OCI-LY7 (cell line): ENCODE data around the gene CEND1. TPM values are rescaled to one million over a fixed set of nuclear protein-coding genes. Genes with fewer than 3 reads are reported as not detected.

ENCODE experiments used
- BruUV-seq: library from RNA; stranded (reverse); fragments of 400-500 nt; replicated peaks from 2 replicates; lab custom pipeline; 2021; lab: Mats Ljungman, UMichigan
- CTCF ChIA-PET: fragments of 300-600 bp; sonication (Branson Sonifier 250); formaldehyde crosslinking; loops from one replicate; lab custom pipeline; 2022; ENCODE audit warnings: antibody characterized with exemption; ENCODE audit not compliant: unreplicated experiment; lab: Charles Lee
- POLR2A ChIA-PET: fragments of 300-600 bp; sonication (Branson Sonifier 250); formaldehyde crosslinking; loops from one replicate; lab custom pipeline; 2022; ENCODE audit warnings: antibody characterized with exemption; lab: Charles Lee
- DNase-seq: peaks from one replicate; pipeline ENCODE4 v3.0.0-alpha.2; 2015; ENCODE audit warnings: low spot score
- H2AFZ ChIP-seq: fragments of 200-600 bp; sonication (generic), shearing (Covaris generic); 2 replicates; pipeline ENCODE4 v1.6.1; 2014; ENCODE audit warnings: mild to moderate bottlenecking, antibody characterized with exemption, low read length, moderate library complexity
- H3K27ac ChIP-seq: fragments of 200-600 bp; sonication (generic); 2 replicates; pipeline ENCODE4 v1.5.1; 2014; ENCODE audit warnings: mixed run types, low read depth, mild to moderate bottlenecking, moderate library complexity, low read length, inconsistent platforms; ENCODE audit not compliant: poor library complexity, severe bottlenecking
- H3K36me3 ChIP-seq: fragments of 200-600 bp; sonication (generic); 2 replicates; pipeline ENCODE4 v1.6.1; 2014; ENCODE audit warnings: mild to moderate bottlenecking, antibody characterized with exemption, low read length, moderate library complexity, mixed read lengths; ENCODE audit not compliant: insufficient read depth
- H3K4me1 ChIP-seq: fragments of 200-600 bp; sonication (generic); 2 replicates; pipeline ENCODE4 v1.5.1; 2014; ENCODE audit warnings: mild to moderate bottlenecking, low read length; ENCODE audit not compliant: insufficient read depth, poor library complexity, severe bottlenecking
- H3K4me2 ChIP-seq: fragments of 200-600 bp; sonication (generic); 2 replicates; pipeline ENCODE4 v1.6.1; 2014; ENCODE audit warnings: mild to moderate bottlenecking, low read length
- H3K4me3 ChIP-seq: fragments of 200-600 bp; sonication (generic); 2 replicates; pipeline ENCODE4 v1.5.1; 2014; ENCODE audit warnings: mild to moderate bottlenecking, low read depth, low read length; ENCODE audit not compliant: poor library complexity, severe bottlenecking
- H3K79me2 ChIP-seq: fragments of 200-600 bp; sonication (generic); 2 replicates; pipeline ENCODE4 v1.6.1; 2016; ENCODE audit warnings: low read depth, mild to moderate bottlenecking, low read length, moderate library complexity, mixed read lengths; ENCODE audit not compliant: insufficient read depth
- H3K9me2 ChIP-seq: fragments of 200-600 bp; sonication (generic); 2 replicates; pipeline ENCODE4 v1.6.1; 2016; ENCODE audit warnings: mild to moderate bottlenecking, low read length, mixed read lengths; ENCODE audit not compliant: insufficient read depth
- H3K9me3 ChIP-seq: fragments of 200-600 bp; sonication (generic); 2 replicates; pipeline ENCODE4 v1.6.1; 2014; ENCODE audit warnings: mild to moderate bottlenecking, mixed run types, low read length, mixed read lengths
- H4K20me1 ChIP-seq: fragments of 200-600 bp; sonication (generic); 2 replicates; pipeline ENCODE4 v1.6.1; 2014; ENCODE audit warnings: mild to moderate bottlenecking, antibody characterized with exemption, low read length, moderate library complexity, mixed read lengths; ENCODE audit not compliant: insufficient read depth
- EZH2phosphoT487 ChIP-seq: fragments of 200-600 bp; sonication (generic); IDR thresholded peaks from 2 replicates; pipeline ENCODE4 v1.6.1; 2018; ENCODE audit warnings: low read depth, borderline replicate concordance, mild to moderate bottlenecking, mixed run types, antibody characterized with exemption, low read length, moderate library complexity, mixed read lengths
- intact Hi-C: fragments of 100-400 bp; cut with micrococcal nuclease; formaldehyde crosslinking; loops from one replicate; pipeline ENCODE4 v1.10.0; 2022; ENCODE audit not compliant: unreplicated experiment
- total RNA-seq, 2 experiments: library from RNA; depleted of rRNA in 1 of 2; stranded (reverse); fragments of >200 nt in 1 of 2; shearing (Covaris generic) in 1 of 2; gene quantifications; 2 replicates each; pipeline ENCODE4 v1.2.3, GENCODE V29; 2014 to 2022
- TF ChIP-seq, protein P1 (sequence below): fragments of 200-600 bp; sonication (generic); conservative IDR thresholded peaks from 2 replicates; pipeline ENCODE4 v1.5.1; 2014; ENCODE audit warnings: mild to moderate bottlenecking, antibody characterized with exemption, low read length, moderate library complexity, mixed read lengths

CEND1 gene
- total RNA-seq, 2 experiments from 2014 or later = 17.5 to 32.5 TPM

DNA sequence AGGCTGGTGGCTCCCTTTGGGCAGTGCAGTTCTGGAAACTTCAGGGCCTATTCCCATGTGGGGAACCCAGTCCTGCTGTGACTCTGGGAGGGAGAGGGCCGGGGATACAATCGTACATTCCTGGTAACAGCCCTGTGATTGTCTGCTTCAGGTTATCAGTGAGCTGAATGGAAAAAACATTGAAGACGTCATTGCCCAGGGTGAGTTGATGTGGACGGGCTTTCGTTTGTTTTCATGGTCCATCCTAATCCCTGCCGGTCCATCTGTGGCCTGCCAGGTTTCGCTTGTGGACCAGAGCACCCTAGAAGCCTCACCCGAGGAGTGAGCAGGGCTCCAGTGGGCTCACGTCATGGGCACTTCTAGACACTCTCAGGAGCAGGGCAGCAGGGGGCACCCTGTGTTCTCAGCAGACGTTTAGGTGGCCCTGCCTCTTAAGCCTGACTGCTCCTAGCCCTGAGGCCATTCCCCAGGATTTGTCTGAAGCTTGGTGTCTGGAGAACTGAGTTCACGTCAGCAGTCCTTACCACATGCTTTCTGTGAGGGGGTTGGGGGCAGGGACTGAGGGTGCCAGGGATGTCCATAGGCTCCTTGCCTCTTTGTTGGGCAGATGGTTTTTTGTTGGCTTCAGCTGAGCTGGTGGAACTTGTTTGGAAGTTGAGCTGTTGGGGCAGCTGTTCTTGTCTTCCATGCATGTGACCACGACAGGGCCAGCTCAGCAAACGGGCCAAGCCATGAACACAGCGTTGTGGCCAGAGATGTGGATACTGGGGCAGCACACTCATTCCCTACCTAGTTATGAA lies 21.8 kb upstream of the CEND1 start:
- Histone ChIP-seq H3K79me2 (peaks cover 43% of the 10 kb centered on the region), H3K4me3 (peak overlapping the region; percentile 100), H3K36me3 (peaks cover 62% of the 10 kb centered on the region), H3K9me3 (no peaks in the 10 kb centered on the region), H2AFZ (no peak overlapping the region), H3K9me2 (no peaks in the 10 kb centered on the region), H4K20me1 (peaks cover 17% of the 10 kb centered on the region; the same call in 1 of the 2 replicates), H3K4me2 (peak overlapping the region; percentile 71), H3K4me1 (peaks cover 43% of the 10 kb centered on the region), H3K27ac (peak overlapping the region; percentile 84)
- no TSS peak for BruUV-seq
- no peak for DNase-seq
- ChIA-PET CTCF (interaction anchor here (0.9 kb wide), 1 partner anchor 26 kb away, joined by 3 read pairs; no protein-coding TSS in a partner anchor), POLR2A (interaction anchor here (1.8 kb wide), 1 partner anchor 8 kb away, joined by 11 read pairs; the partner anchor contains the start of gene PNPLA2)
- TF ChIP-seq, protein P1, sequence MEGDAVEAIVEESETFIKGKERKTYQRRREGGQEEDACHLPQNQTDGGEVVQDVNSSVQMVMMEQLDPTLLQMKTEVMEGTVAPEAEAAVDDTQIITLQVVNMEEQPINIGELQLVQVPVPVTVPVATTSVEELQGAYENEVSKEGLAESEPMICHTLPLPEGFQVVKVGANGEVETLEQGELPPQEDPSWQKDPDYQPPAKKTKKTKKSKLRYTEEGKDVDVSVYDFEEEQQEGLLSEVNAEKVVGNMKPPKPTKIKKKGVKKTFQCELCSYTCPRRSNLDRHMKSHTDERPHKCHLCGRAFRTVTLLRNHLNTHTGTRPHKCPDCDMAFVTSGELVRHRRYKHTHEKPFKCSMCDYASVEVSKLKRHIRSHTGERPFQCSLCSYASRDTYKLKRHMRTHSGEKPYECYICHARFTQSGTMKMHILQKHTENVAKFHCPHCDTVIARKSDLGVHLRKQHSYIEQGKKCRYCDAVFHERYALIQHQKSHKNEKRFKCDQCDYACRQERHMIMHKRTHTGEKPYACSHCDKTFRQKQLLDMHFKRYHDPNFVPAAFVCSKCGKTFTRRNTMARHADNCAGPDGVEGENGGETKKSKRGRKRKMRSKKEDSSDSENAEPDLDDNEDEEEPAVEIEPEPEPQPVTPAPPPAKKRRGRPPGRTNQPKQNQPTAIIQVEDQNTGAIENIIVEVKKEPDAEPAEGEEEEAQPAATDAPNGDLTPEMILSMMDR = peak; percentile 31; the same call in 1 of the 2 replicates
- TF ChIP-seq EZH2phosphoT487 = no peak
- intact Hi-C loops = no loop called here

DNA sequence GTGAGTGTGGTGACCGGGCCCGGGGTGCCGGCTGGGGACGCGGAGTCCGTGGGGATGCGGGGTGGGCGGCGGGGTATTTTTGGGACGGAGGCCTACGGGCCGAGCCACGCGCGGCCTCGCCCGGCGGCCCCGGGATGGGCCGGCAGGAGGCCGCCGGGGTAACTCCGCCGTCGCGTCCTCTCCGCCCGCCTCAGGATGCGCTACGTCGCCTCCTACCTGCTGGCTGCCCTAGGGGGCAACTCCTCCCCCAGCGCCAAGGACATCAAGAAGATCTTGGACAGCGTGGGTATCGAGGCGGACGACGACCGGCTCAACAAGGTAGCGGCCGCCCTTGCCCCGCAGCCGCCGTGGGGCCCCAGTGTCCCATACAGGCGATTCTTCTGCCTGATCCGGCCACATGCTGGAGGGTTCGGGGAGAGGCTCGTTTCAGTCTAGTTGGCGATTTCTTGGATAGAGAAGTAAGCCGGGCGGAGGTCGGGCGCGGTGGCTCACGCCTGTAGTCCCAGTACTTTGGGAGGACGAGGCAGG lies 20.2 kb upstream of the CEND1 start:
- peak overlapping the region; percentile 84 for H3K27ac ChIP-seq
- peaks cover 43% of the 10 kb centered on the region for H3K79me2 ChIP-seq
- H3K36me3 ChIP-seq = peaks cover 49% of the 10 kb centered on the region
- peaks cover 17% of the 10 kb centered on the region; the same call in 1 of the 2 replicates for H4K20me1 ChIP-seq
- no peaks in the 10 kb centered on the region for H3K9me2 ChIP-seq
- H2AFZ ChIP-seq = no peak overlapping the region
- CTCF ChIA-PET = interaction anchor here (0.6 kb wide), 1 partner anchor 33 kb away, joined by 4 read pairs; no protein-coding TSS in a partner anchor
- POLR2A ChIA-PET = interaction anchor here (0.8 to 2.0 kb wide), 7 partner anchors 7 to 88 kb away, joined by 3 to 11 read pairs (median 4); partner anchors contain the start of gene PNPLA2
- DNase-seq = no peak
- peaks cover 54% of the 10 kb centered on the region for H3K4me1 ChIP-seq
- H3K4me3 ChIP-seq = peak overlapping the region; percentile 100
- intact Hi-C loops = no loop called here
- H3K9me3 ChIP-seq = no peaks in the 10 kb centered on the region
- no TSS peak for BruUV-seq
- TF ChIP-seq, protein P1 = no peak
- TF ChIP-seq EZH2phosphoT487 = no peak
- peak overlapping the region; percentile 71 for H3K4me2 ChIP-seq
